H1 (cell line): ENCODE measurements around the gene ANKRD24. TPM values are rescaled to one million over a fixed set of nuclear protein-coding genes. Genes with fewer than 3 reads are reported as not detected.

Experiments
- CTCF ChIA-PET: fragments of 300-600 bp; sonication (Branson Sonifier 250); formaldehyde crosslinking; loops from one replicate; lab custom pipeline; 2021; ENCODE audit not compliant: partially characterized antibody; lab: Charles Lee
- POLR2A ChIA-PET: fragments of 300-600 bp; sonication (Branson Sonifier 250); formaldehyde crosslinking; loops from one replicate; lab custom pipeline; 2021; ENCODE audit warnings: inconsistent platforms; ENCODE audit not compliant: partially characterized antibody; lab: Charles Lee
- DNase-seq, 2 experiments: peaks; one replicate each; pipeline versions ENCODE4 v3.0.0 to v3.0.0-alpha.2; 2010 to 2022; ENCODE audit warnings: low spot score in 2 of 2, low read depth in 1 of 2, mixed read lengths in 1 of 2
- FAIRE-seq: peaks from 2 replicates; lab custom pipeline; 2011; peaks lifted over from hg19 to GRCh38; lab: Jason Lieb, UNC
- H2AFZ ChIP-seq: 2 replicates; pipeline ENCODE4 v1.8.1; 2012; ENCODE audit warnings: low read length, inconsistent platforms
- H2AK5ac ChIP-seq: 2 replicates; pipeline ENCODE4 v1.6.1; 2013; ENCODE audit warnings: low read depth, low read length
- H2BK120ac ChIP-seq: replicated peaks from 2 replicates; pipeline ENCODE3; 2013; ENCODE audit warnings: low read depth, low read length, inconsistent platforms
- H2BK12ac ChIP-seq: 2 replicates; pipeline ENCODE4 v1.6.1; 2013; ENCODE audit warnings: low read depth, low read length
- H2BK15ac ChIP-seq: 2 replicates; pipeline ENCODE4 v1.6.1; 2013; ENCODE audit warnings: low read length
- H2BK20ac ChIP-seq: 2 replicates; pipeline ENCODE4 v1.6.1; 2013; ENCODE audit warnings: low read length
- H2BK5ac ChIP-seq: 2 replicates; pipeline ENCODE4 v1.6.1; 2013; ENCODE audit warnings: low read depth, low read length
- H3K14ac ChIP-seq: 2 replicates; pipeline ENCODE4 v1.6.1; 2013; ENCODE audit warnings: inconsistent platforms; ENCODE audit not compliant: insufficient read length
- H3K18ac ChIP-seq: 2 replicates; pipeline ENCODE4 v1.6.1; 2013; ENCODE audit warnings: low read length; ENCODE audit errors: extremely low read depth
- H3K23ac ChIP-seq: 2 replicates; pipeline ENCODE4 v1.6.1; 2013; ENCODE audit warnings: inconsistent platforms; ENCODE audit not compliant: insufficient read length
- H3K23me2 ChIP-seq: 2 replicates; pipeline ENCODE4 v1.6.1; 2013; ENCODE audit warnings: low read depth, low read length
- H3K27ac ChIP-seq: 2 replicates; pipeline ENCODE4 v1.6.1; 2011; ENCODE audit warnings: low read depth, low read length, inconsistent platforms
- H3K27me3 ChIP-seq, 4 experiments: replicated peaks in 1 of 4; 1 replicate in 1 of 4; 2 replicates in 3 of 4; pipeline versions ENCODE4 v1.6.1 to v1.8.1; 2011 to 2013; ENCODE audit warnings: low read length in 3 of 4, mild to moderate bottlenecking in 3 of 4, inconsistent platforms in 2 of 4, mixed read lengths in 2 of 4, moderate library complexity in 1 of 4; ENCODE audit not compliant: control insufficient read depth in 3 of 4, insufficient read depth in 3 of 4; ENCODE audit errors: extremely low read depth in 1 of 4
- H3K36me3 ChIP-seq, 4 experiments: 2 replicates each; pipeline versions ENCODE4 v1.6.1 to v1.8.1; 2011 to 2013; ENCODE audit warnings: mild to moderate bottlenecking in 4 of 4, low read length in 3 of 4, moderate library complexity in 2 of 4, control low read depth in 1 of 4, inconsistent platforms in 1 of 4; ENCODE audit not compliant: insufficient read depth in 4 of 4, control insufficient read depth in 2 of 4
- H3K4ac ChIP-seq: replicated peaks from 2 replicates; pipeline ENCODE3; 2013; ENCODE audit warnings: low read length, low read depth, mixed read lengths, inconsistent platforms; ENCODE audit not compliant: insufficient read length
- H3K4me1 ChIP-seq, 4 experiments: replicated peaks in 1 of 4; 1 replicate in 1 of 4; 2 replicates in 3 of 4; pipeline versions ENCODE4 v1.6.1 to v1.8.1; 2011 to 2013; ENCODE audit warnings: low read length in 3 of 4, inconsistent platforms in 2 of 4, mixed read lengths in 1 of 4; ENCODE audit not compliant: insufficient read depth in 4 of 4, control insufficient read depth in 3 of 4
- H3K4me2 ChIP-seq, 2 experiments: 2 replicates each; pipeline versions ENCODE4 v1.6.1 to v1.8.1; 2011 to 2013; ENCODE audit warnings: low read depth in 2 of 2, low read length in 2 of 2, control low read depth in 1 of 2, inconsistent platforms in 1 of 2, mild to moderate bottlenecking in 1 of 2; ENCODE audit not compliant: insufficient read depth in 1 of 2
- H3K4me3 ChIP-seq, 4 experiments: fragments of 200-600, 300-600 bp in 1 of 4; sonication (generic), shearing (Covaris generic), sonication (Bioruptor Twin) in 1 of 4; 2 replicates each; pipeline versions ENCODE4 v1.5.1 to v1.8.1; 2011 to 2016; ENCODE audit warnings: low read length in 4 of 4, low read depth in 3 of 4, control low read depth in 2 of 4, inconsistent platforms in 2 of 4, mild to moderate bottlenecking in 2 of 4, mixed read lengths in 1 of 4, moderate library complexity in 1 of 4; ENCODE audit not compliant: insufficient read depth in 2 of 4; ENCODE audit errors: extremely low read depth in 1 of 4
- H3K56ac ChIP-seq: replicated peaks from 2 replicates; pipeline ENCODE3; 2013; ENCODE audit warnings: low read depth, mild to moderate bottlenecking, mixed read lengths, low read length, inconsistent platforms; ENCODE audit not compliant: insufficient read length
- H3K79me1 ChIP-seq: 2 replicates; pipeline ENCODE4 v1.6.1; 2013; ENCODE audit warnings: low read depth, low read length, control low read depth
- H3K79me2 ChIP-seq, 2 experiments: 2 replicates each; pipeline versions ENCODE4 v1.6.1 to v1.8.1; 2012 to 2013; ENCODE audit warnings: low read length in 2 of 2, mild to moderate bottlenecking in 2 of 2, inconsistent platforms in 1 of 2; ENCODE audit not compliant: insufficient read depth in 2 of 2, control insufficient read depth in 1 of 2
- H3K9ac ChIP-seq, 4 experiments: replicated peaks in 1 of 4; 1 replicate in 1 of 4; 2 replicates in 3 of 4; pipeline versions ENCODE4 v1.6.1 to v1.8.1; 2011 to 2013; ENCODE audit warnings: low read depth in 3 of 4, low read length in 3 of 4, control low read depth in 2 of 4, mild to moderate bottlenecking in 2 of 4, moderate library complexity in 2 of 4, inconsistent platforms in 1 of 4; ENCODE audit errors: extremely low read depth in 1 of 4
- H3K9me3 ChIP-seq, 2 experiments: 2 replicates each; pipeline versions ENCODE4 v1.6.1 to v1.8.1; 2012 to 2013; ENCODE audit warnings: mild to moderate bottlenecking in 2 of 2, moderate library complexity in 2 of 2, control low read depth in 1 of 2, inconsistent platforms in 1 of 2, low read depth in 1 of 2, low read length in 1 of 2, mixed read lengths in 1 of 2; ENCODE audit not compliant: insufficient read depth in 2 of 2
- H4K20me1 ChIP-seq, 2 experiments: replicated peaks in 1 of 2; 2 replicates each; pipeline versions ENCODE3 to v1.8.1; 2011 to 2013; ENCODE audit warnings: inconsistent platforms in 2 of 2, low read length in 2 of 2, mild to moderate bottlenecking in 1 of 2; ENCODE audit not compliant: insufficient read depth in 2 of 2, control insufficient read depth in 1 of 2
- H4K5ac ChIP-seq: 2 replicates; pipeline ENCODE4 v1.6.1; 2013; ENCODE audit warnings: low read length, low read depth, mixed read lengths, inconsistent platforms; ENCODE audit not compliant: insufficient read length
- H4K8ac ChIP-seq: 2 replicates; pipeline ENCODE4 v1.8.0; 2013; ENCODE audit warnings: mild to moderate bottlenecking, moderate library complexity, low read length, inconsistent platforms; ENCODE audit not compliant: insufficient read depth; ENCODE audit errors: extremely low read depth
- H4K91ac ChIP-seq: replicated peaks from 2 replicates; pipeline ENCODE3; 2013; ENCODE audit warnings: low read length, mixed read lengths, inconsistent platforms; ENCODE audit not compliant: insufficient read length
- CREB1 ChIP-seq: IDR thresholded peaks from 2 replicates; pipeline ENCODE4 v1.6.1; 2012; ENCODE audit warnings: inconsistent platforms
- EP300 ChIP-seq, 2 experiments: IDR thresholded peaks; 1 replicate in 1 of 2; 2 replicates in 1 of 2; pipeline ENCODE4 v1.6.1; 2011 to 2012; ENCODE audit warnings: low read depth in 2 of 2, low read length in 2 of 2, mild to moderate bottlenecking in 2 of 2, borderline replicate concordance in 1 of 2, inconsistent platforms in 1 of 2, moderate library complexity in 1 of 2
- JUND ChIP-seq: IDR thresholded peaks from 2 replicates; pipeline ENCODE4 v1.6.1; 2011; ENCODE audit warnings: mild to moderate bottlenecking, improper control_type of control experiment, low read length
- SP2 ChIP-seq: IDR thresholded peaks from 2 replicates; pipeline ENCODE4 v1.6.1; 2012; ENCODE audit warnings: mild to moderate bottlenecking, low read length, inconsistent platforms
- SP4 ChIP-seq: IDR thresholded peaks from 2 replicates; pipeline ENCODE4 v1.6.1; 2012; ENCODE audit warnings: low read length, inconsistent platforms
- WGBS, 2 experiments: shearing (Covaris generic) in 1 of 2; methylation state at CpG; one replicate each; pipeline versions ENCODE4 v1.1.6 to v1.1.7; 2013 to 2015; ENCODE audit warnings: low lambda C conversion rate in 2 of 2, mixed read lengths in 2 of 2, inconsistent platforms in 1 of 2, low coverage in 1 of 2, missing lambda C conversion rate in 1 of 2; ENCODE audit not compliant: insufficient replicate concordance in 2 of 2, insufficient coverage in 1 of 2, insufficient read length in 1 of 2; ENCODE audit errors: extremely low coverage in 1 of 2, missing lambda C conversion rate in 1 of 2; 5-methylcytosine and 5-hydroxymethylcytosine counted together
- polyA plus RNA-seq, 7 experiments: library from polyadenylated mRNA; depleted of rRNA in 3 of 7; stranded (reverse) in 5 of 7; unstranded in 2 of 7; fragments of >200 nt in 5 of 7; fragments of 200-250 nt in 2 of 7; gene quantifications; 1 replicate in 5 of 7; 2 replicates in 1 of 7; 4 replicates in 1 of 7; pipeline versions ENCODE4 v1.2.1 to v1.2.3, GENCODE V29; 2011 to 2013; ENCODE audit warnings: missing spikeins in 2 of 7, mixed read lengths in 2 of 7
- total RNA-seq: library from RNA; stranded (reverse); fragmentation: NEBNext Ultra II Directional; extraction: Animal tissue kit (Norgen Biotek cat#: 25700); gene quantifications from 2 replicates; pipeline ENCODE4 v1.2.1, GENCODE V29; 2021
- TF ChIP-seq, protein P1 (sequence below), 3 experiments: IDR thresholded peaks; 1 replicate in 2 of 3; 2 replicates in 1 of 3; pipeline versions ENCODE4 v1.5.1 to v1.6.1; 2011; ENCODE audit warnings: low read length in 3 of 3, mild to moderate bottlenecking in 3 of 3, inconsistent platforms in 2 of 3, low read depth in 1 of 3, moderate library complexity in 1 of 3; ENCODE audit not compliant: insufficient read depth in 1 of 3; ENCODE audit errors: control extremely low read depth in 1 of 3

ANKRD24 gene
- total and polyA plus RNA-seq, 2 of the 8 experiments (the other 6 are each of a cell fraction or from before 2014, with no cell fraction given): 7.6 to 14.1 TPM

DNA sequence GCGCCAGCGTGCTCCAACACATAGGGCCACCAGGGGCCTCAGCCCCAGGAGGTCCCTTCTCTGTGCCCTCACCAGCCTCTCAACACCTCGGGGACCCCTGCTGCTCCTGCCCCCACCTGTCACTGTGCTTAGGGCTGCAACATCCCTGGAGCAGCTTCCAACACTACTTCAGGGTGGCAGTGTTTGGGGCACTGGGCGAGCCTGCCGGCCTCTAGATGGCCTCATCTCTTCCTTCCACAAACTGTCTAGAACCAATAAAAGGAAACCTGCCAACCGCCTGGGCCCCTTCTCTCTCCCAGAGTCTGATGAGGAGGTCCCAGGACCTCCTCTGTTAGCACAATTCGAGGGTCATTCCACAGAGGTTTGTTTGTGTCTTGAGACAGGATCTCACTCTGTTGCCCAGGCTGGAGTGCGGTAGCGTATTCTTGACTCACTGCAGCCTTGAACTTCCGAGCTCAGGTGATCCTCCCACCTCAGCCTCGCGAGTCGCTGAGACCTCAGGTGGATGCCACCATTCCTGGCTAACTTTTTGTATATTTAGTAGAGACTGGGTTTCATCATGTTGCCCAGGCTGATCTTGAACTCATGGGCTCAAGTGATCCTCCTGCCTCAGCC, 86.4 kb downstream of the ANKRD24 start:
- Histone ChIP-seq H3K36me3 (peaks cover 2 to 8% (median 5%) of the 10 kb centered on the region in 4 experiments; a peak in 4 of 8 replicates), H4K20me1 (peaks cover 2 to 3% of the 10 kb centered on the region in 2 experiments), H2BK12ac (no peak overlapping the region), H3K9me3 (no peaks in the 10 kb centered on the region), H3K23me2 (no peaks in the 10 kb centered on the region), H3K4me1 (no peaks in the 10 kb centered on the region; a peak in 2 of 7 replicates), H3K27me3 (no peaks in the 10 kb centered on the region), H4K5ac (no peak overlapping the region), H3K18ac (no peak overlapping the region), H3K4ac (no peak overlapping the region), H2BK15ac (no peak overlapping the region), H3K27ac (no peak overlapping the region), H3K79me2 (no peaks in the 10 kb centered on the region), H2BK120ac (no peak overlapping the region), H3K4me3 (no peak overlapping the region), H3K23ac (no peak overlapping the region), H3K56ac (no peak overlapping the region), H3K14ac (no peak overlapping the region), H4K8ac (no peak overlapping the region), H2BK20ac (no peak overlapping the region), H2BK5ac (no peak overlapping the region), H4K91ac (no peak overlapping the region), H3K4me2 (no peak overlapping the region), H3K9ac (no peak overlapping the region), H2AFZ (no peak overlapping the region), H2AK5ac (no peak overlapping the region), H3K79me1 (no peaks in the 10 kb centered on the region)
- ChIA-PET POLR2A (interaction anchor here (0.5 to 5.4 kb wide), 4 partner anchors 11 to 139 kb away, joined by 3 to 36 read pairs (median 7); partner anchors contain the start of genes MPND and SHD), CTCF (interaction anchor here (0.5 to 14.6 kb wide), 18 partner anchors 8 to 152 kb away, joined by 3 to 311 read pairs (median 12); partner anchors contain the start of genes MPND and STAP2)
- DNase-seq: no peak
- WGBS, 2 experiments: 95% methylated on average over 13 of the region's 13 CpGs; no CpG with 5 or more reads in 1 of the 2 experiments
- FAIRE-seq: no peak
- TF ChIP-seq CREB1: no peak
- TF ChIP-seq SP2: no peak
- TF ChIP-seq JUND: no peak
- no peak for TF ChIP-seq EP300 (IDR thresholded peaks at IDR 0.05; ENCODE audit: borderline replicate concordance in 1 of 2, low read depth in 2 of 2, low read length in 2 of 2)
- TF ChIP-seq SP4: no peak
- TF ChIP-seq, protein P1, sequence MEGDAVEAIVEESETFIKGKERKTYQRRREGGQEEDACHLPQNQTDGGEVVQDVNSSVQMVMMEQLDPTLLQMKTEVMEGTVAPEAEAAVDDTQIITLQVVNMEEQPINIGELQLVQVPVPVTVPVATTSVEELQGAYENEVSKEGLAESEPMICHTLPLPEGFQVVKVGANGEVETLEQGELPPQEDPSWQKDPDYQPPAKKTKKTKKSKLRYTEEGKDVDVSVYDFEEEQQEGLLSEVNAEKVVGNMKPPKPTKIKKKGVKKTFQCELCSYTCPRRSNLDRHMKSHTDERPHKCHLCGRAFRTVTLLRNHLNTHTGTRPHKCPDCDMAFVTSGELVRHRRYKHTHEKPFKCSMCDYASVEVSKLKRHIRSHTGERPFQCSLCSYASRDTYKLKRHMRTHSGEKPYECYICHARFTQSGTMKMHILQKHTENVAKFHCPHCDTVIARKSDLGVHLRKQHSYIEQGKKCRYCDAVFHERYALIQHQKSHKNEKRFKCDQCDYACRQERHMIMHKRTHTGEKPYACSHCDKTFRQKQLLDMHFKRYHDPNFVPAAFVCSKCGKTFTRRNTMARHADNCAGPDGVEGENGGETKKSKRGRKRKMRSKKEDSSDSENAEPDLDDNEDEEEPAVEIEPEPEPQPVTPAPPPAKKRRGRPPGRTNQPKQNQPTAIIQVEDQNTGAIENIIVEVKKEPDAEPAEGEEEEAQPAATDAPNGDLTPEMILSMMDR (IDR thresholded peaks at IDR 0.05; ENCODE audit: control extremely low read depth in 1 of 3, insufficient read depth in 1 of 3, low read depth in 1 of 3, low read length in 3 of 3): peak in 1 of 3 experiments; percentile 17; a peak in 1 of 4 replicates
